DOHH2 (cell line): ENCODE results near the gene STK32B.

Experiments
- CTCF ChIP-seq: fragments of 200-600 bp; sonication (generic); IDR thresholded peaks from one replicate; pipeline ENCODE4 v1.5.1; 2014; ENCODE audit warnings: antibody characterized with exemption, mild to moderate bottlenecking, low read depth, low read length; ENCODE audit not compliant: poor library complexity, severe bottlenecking
- EZH2phosphoT487 ChIP-seq: fragments of 200-600 bp; sonication (generic); IDR thresholded peaks from 2 replicates; pipeline ENCODE4 v1.6.1; 2017; ENCODE audit warnings: borderline replicate concordance, mild to moderate bottlenecking, antibody characterized with exemption, low read length, moderate library complexity, mixed read lengths

GRCh38 chr4:5277079-5277478 lies 225.8 kb downstream of the STK32B start:
- TF ChIP-seq CTCF, result no peak
- TF ChIP-seq EZH2phosphoT487, result no peak
